IMR-90 (cell line): ENCODE measurements around the gene RBP5. TPM values are rescaled to one million over a fixed set of nuclear protein-coding genes. Genes with fewer than 3 reads are reported as not detected.

ENCODE experiments used
- ATAC-seq: fragments of 200-7000 bp; cut with Tn5 transposase; 2 replicates; pipeline ENCODE4 v1.9.1; 2020; ENCODE audit warnings: low read depth, mild to moderate bottlenecking, moderate library complexity
- BruUV-seq: library from RNA; stranded (reverse); fragments of 400-500 nt; replicated peaks from 2 replicates; lab custom pipeline; 2021; lab: Mats Ljungman, UMichigan
- CTCF ChIA-PET: fragments of 300-600 bp; formaldehyde crosslinking; extraction: SDS; loops from one replicate; lab custom pipeline; 2021; ENCODE audit warnings: antibody characterized with exemption; lab: Yijun Ruan, JAX
- POLR2A ChIA-PET: fragments of 300-600 bp; sonication (Branson Sonifier 250); formaldehyde crosslinking; loops from one replicate; lab custom pipeline; 2022; ENCODE audit warnings: antibody characterized with exemption; ENCODE audit not compliant: unreplicated experiment; lab: Charles Lee
- DNase-seq: peaks from one replicate; pipeline ENCODE4 v3.0.0; 2013
- H2AFZ ChIP-seq: replicated peaks from 2 replicates; pipeline ENCODE3; 2013; ENCODE audit warnings: low read length, mild to moderate bottlenecking; ENCODE audit not compliant: poor library complexity
- H2AK5ac ChIP-seq: 2 replicates; pipeline ENCODE4 v1.6.1; 2013; ENCODE audit warnings: low read depth, low read length, inconsistent platforms
- H2AK9ac ChIP-seq: replicated peaks from 2 replicates; pipeline ENCODE3; 2013; ENCODE audit warnings: mild to moderate bottlenecking, low read depth, low read length, moderate library complexity; ENCODE audit not compliant: poor library complexity
- H2BK120ac ChIP-seq: 2 replicates; pipeline ENCODE4 v1.6.1; 2013; ENCODE audit warnings: low read depth, low read length, inconsistent platforms
- H2BK15ac ChIP-seq: 3 replicates; pipeline ENCODE4 v1.6.1; 2013; ENCODE audit warnings: low read depth, low read length, inconsistent platforms
- H2BK20ac ChIP-seq: 2 replicates; pipeline ENCODE4 v1.6.1; 2013; ENCODE audit warnings: low read depth, mild to moderate bottlenecking, inconsistent platforms, low read length, moderate library complexity
- H2BK5ac ChIP-seq: 2 replicates; pipeline ENCODE4 v1.6.1; 2013; ENCODE audit warnings: mild to moderate bottlenecking, low read depth, low read length, inconsistent platforms; ENCODE audit not compliant: poor library complexity, severe bottlenecking
- H3K14ac ChIP-seq: replicated peaks from 2 replicates; pipeline ENCODE4 v1.6.1; 2013; ENCODE audit warnings: low read depth, low read length, inconsistent platforms
- H3K18ac ChIP-seq: 2 replicates; pipeline ENCODE4 v1.6.1; 2013; ENCODE audit warnings: low read depth, low read length, control low read depth
- H3K23ac ChIP-seq: 2 replicates; pipeline ENCODE4 v1.6.1; 2013; ENCODE audit warnings: low read depth, low read length, inconsistent platforms
- H3K27ac ChIP-seq: 2 replicates; pipeline ENCODE4 v1.5.1; 2013; ENCODE audit warnings: mild to moderate bottlenecking, control low read depth, low read length; ENCODE audit not compliant: insufficient read depth
- H3K27me3 ChIP-seq: 2 replicates; pipeline ENCODE4 v1.6.1; 2013; ENCODE audit warnings: low read length; ENCODE audit not compliant: control insufficient read depth, insufficient read depth
- H3K36me3 ChIP-seq: 2 replicates; pipeline ENCODE4 v1.6.1; 2013; ENCODE audit warnings: low read length, mixed read lengths; ENCODE audit not compliant: control insufficient read depth, insufficient read depth
- H3K4ac ChIP-seq: 2 replicates; pipeline ENCODE4 v1.6.1; 2013; ENCODE audit warnings: low read depth, low read length, inconsistent platforms
- H3K4me1 ChIP-seq: 2 replicates; pipeline ENCODE4 v1.6.1; 2013; ENCODE audit warnings: low read length, mixed read lengths; ENCODE audit not compliant: control insufficient read depth, insufficient read depth
- H3K4me2 ChIP-seq: 2 replicates; pipeline ENCODE4 v1.6.1; 2013; ENCODE audit warnings: low read depth, mild to moderate bottlenecking, control low read depth, low read length, moderate library complexity
- H3K4me3 ChIP-seq: 2 replicates; pipeline ENCODE4 v1.5.1; 2013; ENCODE audit warnings: low read depth, mild to moderate bottlenecking, control low read depth, low read length, moderate library complexity; ENCODE audit not compliant: insufficient read depth
- H3K56ac ChIP-seq: 2 replicates; pipeline ENCODE4 v1.6.1; 2013; ENCODE audit warnings: low read length, inconsistent platforms; ENCODE audit not compliant: insufficient read depth; ENCODE audit errors: extremely low read depth
- H3K79me1 ChIP-seq, 2 experiments: 2 replicates each; pipeline ENCODE4 v1.6.1; 2013; ENCODE audit warnings: low read length in 2 of 2, inconsistent platforms in 1 of 2, low read depth in 1 of 2
- H3K9ac ChIP-seq: 2 replicates; pipeline ENCODE4 v1.6.1; 2013; ENCODE audit warnings: low read depth, low read length, control low read depth
- H3K9me1 ChIP-seq: 2 replicates; pipeline ENCODE4 v1.6.1; 2013; ENCODE audit warnings: low read length, inconsistent platforms; ENCODE audit not compliant: insufficient read depth
- H3K9me3 ChIP-seq: 2 replicates; pipeline ENCODE4 v1.6.1; 2013; ENCODE audit warnings: low read length; ENCODE audit not compliant: control insufficient read depth, insufficient read depth
- H4K20me1 ChIP-seq: 2 replicates; pipeline ENCODE4 v1.6.1; 2013; ENCODE audit warnings: low read length, inconsistent platforms; ENCODE audit not compliant: insufficient read depth
- H4K5ac ChIP-seq: 2 replicates; pipeline ENCODE4 v1.6.1; 2013; ENCODE audit warnings: mild to moderate bottlenecking, low read depth, low read length, control low read depth
- H4K8ac ChIP-seq, 2 experiments: 2 replicates each; pipeline ENCODE4 v1.6.1; 2013; ENCODE audit warnings: low read depth in 2 of 2, low read length in 2 of 2, control low read depth in 1 of 2, inconsistent platforms in 1 of 2
- H4K91ac ChIP-seq: 2 replicates; pipeline ENCODE4 v1.6.1; 2013; ENCODE audit warnings: low read depth, low read length, inconsistent platforms; ENCODE audit not compliant: insufficient read depth
- BHLHE40 ChIP-seq: fragments of 150-350 bp; IDR thresholded peaks from 2 replicates; pipeline ENCODE4 v1.6.1; 2016; ENCODE audit warnings: mild to moderate bottlenecking, low read depth, low read length
- FOS ChIP-seq: fragments of 150-350 bp; IDR thresholded peaks from 2 replicates; pipeline ENCODE4 v1.6.1; 2016; ENCODE audit warnings: low read depth, low read length
- MAZ ChIP-seq: IDR thresholded peaks from 2 replicates; pipeline ENCODE4 v1.6.1; 2012; ENCODE audit warnings: low read depth, mild to moderate bottlenecking, low read length, improper control_type of control experiment, moderate library complexity, borderline replicate concordance
- WGBS, 2 experiments: methylation state at CpG; one replicate each; pipeline versions ENCODE4 v1.1.5 to v1.1.7; 2013; ENCODE audit warnings: missing lambda C conversion rate in 2 of 2; ENCODE audit not compliant: insufficient read length in 1 of 2; ENCODE audit errors: extremely low coverage in 2 of 2; 5-methylcytosine and 5-hydroxymethylcytosine counted together
- dilution Hi-C: fragments of 300-500 bp; cut with HindIII; formaldehyde crosslinking; loops from one replicate; pipeline ENCODE4 v1.14.3; 2018; ENCODE audit warnings: low sequenced_read_pairs; ENCODE audit not compliant: unreplicated experiment
- in situ Hi-C: fragments of 300-500 bp; cut with MboI; formaldehyde crosslinking; loops from 3 replicates; pipeline ENCODE4 v1.14.3; 2019; ENCODE audit warnings: low sequenced_read_pairs, inconsistent platforms, mixed read lengths
- intact Hi-C: fragments of 100-400 bp; cut with micrococcal nuclease; formaldehyde crosslinking; loops from 2 replicates; pipeline ENCODE4 v1.10.0; 2022
- polyA plus RNA-seq, 3 experiments: library from polyadenylated mRNA; depleted of rRNA; stranded (reverse); fragments of >200 nt; gene quantifications; 2 replicates each; pipeline ENCODE4 v1.2.3, GENCODE V29; 2012; ENCODE audit warnings: low replicate concordance in 1 of 3
- total RNA-seq: library from RNA; depleted of rRNA; stranded (reverse); fragments of >200 nt; gene quantifications from 2 replicates; pipeline ENCODE4 v1.2.3, GENCODE V29; 2012

Gene RBP5
- total and polyA plus RNA-seq, 2 of the 4 experiments (the other 2 are of a cell fraction): 0.15 TPM; not detected in 1

DNA sequence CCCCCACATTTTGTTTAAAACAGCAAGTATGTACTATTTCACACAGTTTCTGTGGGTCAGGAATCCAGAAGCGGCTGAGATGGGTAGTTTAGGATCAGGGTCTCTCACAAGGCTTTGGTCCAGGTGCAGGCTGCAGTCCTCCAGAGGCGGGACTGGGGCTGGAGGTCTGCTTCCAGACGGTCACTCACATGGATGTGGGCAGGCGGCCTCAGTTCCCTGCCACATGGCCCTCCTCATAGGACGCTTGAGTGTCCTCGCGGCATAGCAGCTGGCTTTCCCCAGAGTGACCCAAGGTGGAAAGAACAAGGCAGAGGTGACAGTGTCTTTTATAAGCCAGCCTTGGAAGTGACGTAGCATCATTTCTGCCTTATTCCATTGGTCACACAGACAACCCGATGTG, 11.8 kb downstream of the RBP5 start:
- H2AK9ac ChIP-seq: no peak overlapping the region
- H2AK5ac ChIP-seq: no peak overlapping the region
- no peak overlapping the region for H3K4me3 ChIP-seq
- H3K23ac ChIP-seq: no peak overlapping the region
- no peak overlapping the region for H2BK15ac ChIP-seq
- no peak overlapping the region for H4K91ac ChIP-seq
- BruUV-seq: no TSS peak
- no peaks in the 10 kb centered on the region; the same call in 1 of the 2 replicates for H3K4me1 ChIP-seq
- H2BK20ac ChIP-seq: no peak overlapping the region
- no peak overlapping the region for H3K4ac ChIP-seq
- H3K18ac ChIP-seq: no peak overlapping the region
- no peak overlapping the region for H4K5ac ChIP-seq
- CTCF ChIA-PET: no interaction called here
- no peak overlapping the region for H2AFZ ChIP-seq
- no peak overlapping the region for H3K4me2 ChIP-seq
- 89% methylated on average over 5 of the region's 9 CpGs; no CpG with 5 or more reads in 1 of the 2 experiments for WGBS, 2 experiments
- 0 out of 4 replicates have a peak, but pooled peaks cover 0 to 7% of the 10 kb centered on the region in 2 experiments for H3K79me1 ChIP-seq
- peaks cover 39% of the 10 kb centered on the region for H3K36me3 ChIP-seq
- H3K14ac ChIP-seq: no peak overlapping the region
- no peak overlapping the region for H3K27ac ChIP-seq
- no peak for DNase-seq
- in situ Hi-C loops: loop anchor here (10.0 kb wide), 1 partner anchor 172 kb away; the partner anchor contains the start of genes C12orf57 and RNU7-1
- H4K20me1 ChIP-seq: no peaks in the 10 kb centered on the region
- no peak for TF ChIP-seq MAZ
- no peak for TF ChIP-seq FOS
- TF ChIP-seq BHLHE40: no peak
- intact Hi-C loops: no loop called here
- H3K9me1 ChIP-seq: no peaks in the 10 kb centered on the region
- H4K8ac ChIP-seq: no peak overlapping the region
- no peaks in the 10 kb centered on the region for H3K9me3 ChIP-seq
- H3K56ac ChIP-seq: no peak overlapping the region
- POLR2A ChIA-PET: no interaction called here
- H3K9ac ChIP-seq: no peak overlapping the region
- no peaks in the 10 kb centered on the region for H3K27me3 ChIP-seq
- no peak for ATAC-seq
- dilution Hi-C loops: no loop called here
- no peak overlapping the region for H2BK120ac ChIP-seq
- H2BK5ac ChIP-seq: no peak overlapping the region
